Heart right ventricle (tissue), 16 donors: ENCODE measurements around the gene SPTBN4. TPM values are rescaled to one million over a fixed set of nuclear protein-coding genes. Genes with fewer than 3 reads are reported as not detected.

Source experiments
- ATAC-seq, 8 donors: fragments of 200-7000 bp; cut with Tn5 transposase; one replicate each; pipeline ENCODE4 v1.9.1; 2020; ENCODE audit warnings: mild to moderate bottlenecking in 8 of 8, moderate library complexity in 8 of 8, moderate number of reproducible peaks in 1 of 8
- DNase-seq, 2 donors: peaks; one replicate each; pipeline ENCODE4 v3.0.0-alpha.2; 2020
- H3K27ac ChIP-seq, 10 donors: fragments of 200-600 bp; sonication (generic) in 2 of 10; one replicate each; pipeline versions ENCODE4 v1.5.0 to v1.8.0; 2020 to 2022; ENCODE audit warnings: mild to moderate bottlenecking in 3 of 10
- H3K27me3 ChIP-seq, 7 donors: fragments of 200-600 bp; one replicate each; pipeline ENCODE4 v1.8.0; 2021 to 2022; ENCODE audit warnings: mild to moderate bottlenecking in 2 of 7
- H3K36me3 ChIP-seq, 9 donors: fragments of 200-600 bp; sonication (generic) in 1 of 9; one replicate each; pipeline versions ENCODE4 v1.5.0 to v1.8.0; 2020 to 2022; ENCODE audit warnings: mild to moderate bottlenecking in 2 of 9
- H3K4me1 ChIP-seq, 9 donors: fragments of 200-600 bp; sonication (generic) in 1 of 9; one replicate each; pipeline versions ENCODE4 v1.5.0 to v1.8.0; 2020 to 2022; ENCODE audit warnings: mild to moderate bottlenecking in 4 of 9
- H3K4me3 ChIP-seq, 10 donors: fragments of 200-600 bp; sonication (generic) in 2 of 10; one replicate each; pipeline versions ENCODE4 v1.5.0 to v1.8.0; 2020 to 2022; ENCODE audit warnings: mild to moderate bottlenecking in 7 of 10, moderate library complexity in 2 of 10
- H3K9me3 ChIP-seq, 11 donors: fragments of 200-600 bp in 10 of 11; sonication (generic) in 2 of 11; one replicate each; pipeline versions ENCODE4 v1.5.0 to v1.8.0; 2013 to 2022; ENCODE audit warnings: mild to moderate bottlenecking in 2 of 11, control low read depth in 1 of 11, moderate library complexity in 1 of 11
- CTCF ChIP-seq, 9 donors: fragments of 200-600 bp; sonication (generic) in 2 of 9; IDR thresholded peaks; one replicate each; pipeline versions ENCODE4 v1.5.0 to v1.8.0; 2021 to 2022; ENCODE audit warnings: antibody characterized with exemption in 9 of 9, mild to moderate bottlenecking in 5 of 9, moderate library complexity in 1 of 9
- WGBS, 2 donors: extraction: QIAGEN DNeasy Blood & Tissue Kit; methylation state at CpG; one replicate each; pipeline ENCODE4 v1.1.7; 2013; ENCODE audit warnings: inconsistent platforms in 1 of 2; 5-methylcytosine and 5-hydroxymethylcytosine counted together
- intact Hi-C, 10 donors: fragments of 100-400 bp; cut with DNase I; formaldehyde crosslinking; loops; one replicate each; pipeline versions ENCODE4 v1.11.1 to v1.14.2; 2022
- polyA plus RNA-seq, 2 donors: library from polyadenylated mRNA; stranded (reverse); fragments of 200-250 nt; gene quantifications; one replicate each; pipeline ENCODE4 v1.2.3, GENCODE V29; 2013
- total RNA-seq, 10 donors: library from RNA; stranded (reverse); fragmentation: NEBNext Ultra II Directional in 3 of 10; extraction: Animal tissue kit (Norgen Biotek cat#: 25700) in 3 of 10; gene quantifications; one replicate each; pipeline versions ENCODE4 v1.2.1 to v1.2.4, GENCODE V29; 2021 to 2023
- donor health status: Arrhythmogenic right ventricular cardiomyopathy.
- donor health status: ischemic (EF 13 %, LVEDD 7.1; RV severe dilation, severe dysfunction).
- donor health status: healthy with polysubstance abuse.
- donor health status: DM: no; HTN: yes; CAD: no.
- donor health status: DM: no; HTN: no; CAD: no.
- donor health status: ischemic (EF 25% LVEDD 6.9; RV normal size, moderate dysfunction).
- donor health status: ischemic (EF 25% LVEDD 5.7; RV mildly dilated, moderate dysfunction).
- donor health status: healthy.
- donor health status: DM: yes; HTN: yes; CAD: no.
- donor health status: Ischemic cardiomyopathy.
- donor health status: ischemic (EF 35%, LVEDD 5.7; RV mildly dilated, moderate dysfunction).
- donor health status: nonischemic (EF 11% LVEDD 7.7; RV severe dilation, severe dysfunction).
- donor health status: DM: yes; HTN: yes; CAD: no.
- donor health status: PGD.
- donor health status: ischemic (EF 29% LVEDD 5.4; RV normal size, mild dysfunction).
- donor health status: nonischemic (EF 23%, LVEDD 6.1; RV moderate dilation, normal function).

SPTBN4 gene
- total and polyA plus RNA-seq, 12 donors = 3.0 to 13.8 (median 4.9) TPM

GRCh38 chr19:40575326-40575725 is 108.5 kb downstream of the SPTBN4 start:
- H3K36me3 ChIP-seq = peaks cover 0 to 22% (median 0%) of the 10 kb centered on the region in 9 donors
- 66 to 70% methylated on average over 18 of the region's 18 CpGs for WGBS, 2 donors
- H3K27me3 ChIP-seq = no peaks in the 10 kb centered on the region
- H3K9me3 ChIP-seq = no peaks in the 10 kb centered on the region
- H3K4me1 ChIP-seq = peaks cover 0 to 33% (median 13%) of the 10 kb centered on the region in 9 donors
- ATAC-seq (no peak), DNase-seq (no peak)
- intact Hi-C loops = loop anchor here in 1 of 10 donors (5.0 kb wide), 1 partner anchor 33 kb away; no protein-coding TSS in a partner anchor
- no peak overlapping the region for H3K4me3 ChIP-seq
- no peak overlapping the region for H3K27ac ChIP-seq
- TF ChIP-seq CTCF (IDR thresholded peaks at IDR 0.05) = no peak

DNA sequence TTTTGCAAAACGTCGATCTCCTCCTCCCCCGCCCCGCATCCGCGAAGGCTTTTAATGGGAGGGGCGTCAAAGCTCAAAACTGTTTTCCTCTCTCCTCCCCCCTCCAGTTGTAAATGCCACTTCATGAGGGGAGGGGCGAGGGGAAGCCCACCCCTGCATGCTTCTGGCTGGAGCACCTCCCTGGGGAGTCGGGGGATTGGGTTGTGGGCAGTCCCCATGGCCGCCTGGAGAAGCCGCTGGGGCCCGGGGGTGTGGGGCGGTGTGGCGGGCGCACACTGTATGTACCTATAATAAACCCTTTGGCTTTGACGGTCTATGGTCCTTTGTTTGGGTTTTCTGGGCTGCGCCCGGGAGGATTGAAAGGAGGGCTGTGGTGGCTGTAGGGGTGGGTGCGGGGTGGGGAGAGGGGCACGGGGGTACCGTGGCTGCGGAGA is 109.4 kb downstream of the SPTBN4 start:
- DNase-seq = no peak
- no peaks in the 10 kb centered on the region for H3K9me3 ChIP-seq
- peaks cover 0 to 38% (median 13%) of the 10 kb centered on the region in 9 donors for H3K4me1 ChIP-seq
- H3K36me3 ChIP-seq = peaks cover 0 to 30% (median 3%) of the 10 kb centered on the region in 9 donors
- H3K27me3 ChIP-seq = no peaks in the 10 kb centered on the region
- WGBS, 2 donors = 1 to 3% methylated on average over 22 of the region's 22 CpGs
- peak overlapping the region in 8 of 10 donors; percentile 62 to 93 (median 85) for H3K27ac ChIP-seq
- no peak for TF ChIP-seq CTCF (IDR thresholded peaks at IDR 0.05)
- intact Hi-C loops = loop anchor here in 1 of 10 donors (5.0 kb wide), 1 partner anchor 34 kb away; no protein-coding TSS in a partner anchor
- peak; percentile 1 to 26 (median 12) for ATAC-seq
- peak overlapping the region; percentile 23 to 85 (median 74) for H3K4me3 ChIP-seq

GRCh38 chr19:40576585-40577451 is 110.0 kb downstream of the SPTBN4 start, which contains the start of gene SHKBP1:
Gene SHKBP1, plus strand, starts transcription at chr19:40576873. Its CDS starts 27 bp downstream, at chr19:40576900.
- peak; percentile 97 to 99 (median 99) for ATAC-seq
- intact Hi-C loops = loop anchor here in 1 of 10 donors (5.0 kb wide), 1 partner anchor 35 kb away; no protein-coding TSS in a partner anchor
- DNase-seq = peak; percentile 96
- peak within 1 kb of the TSS; percentile 23 to 85 (median 74) for H3K4me3 ChIP-seq
- no peaks in the 10 kb centered on the region for H3K9me3 ChIP-seq
- peaks cover 0 to 37% (median 10%) of the 10 kb centered on the region in 9 donors for H3K36me3 ChIP-seq
- TF ChIP-seq CTCF (IDR thresholded peaks at IDR 0.05) = no peak
- H3K27me3 ChIP-seq = no peaks in the 10 kb centered on the region
- peaks cover 0 to 38% (median 13%) of the 10 kb centered on the region in 9 donors for H3K4me1 ChIP-seq
- 1% methylated on average over 49 to 54 of the region's 55 CpGs for WGBS, 2 donors
- peak within 1 kb of the TSS in 9 of 10 donors; percentile 62 to 93 (median 85) for H3K27ac ChIP-seq

DNA sequence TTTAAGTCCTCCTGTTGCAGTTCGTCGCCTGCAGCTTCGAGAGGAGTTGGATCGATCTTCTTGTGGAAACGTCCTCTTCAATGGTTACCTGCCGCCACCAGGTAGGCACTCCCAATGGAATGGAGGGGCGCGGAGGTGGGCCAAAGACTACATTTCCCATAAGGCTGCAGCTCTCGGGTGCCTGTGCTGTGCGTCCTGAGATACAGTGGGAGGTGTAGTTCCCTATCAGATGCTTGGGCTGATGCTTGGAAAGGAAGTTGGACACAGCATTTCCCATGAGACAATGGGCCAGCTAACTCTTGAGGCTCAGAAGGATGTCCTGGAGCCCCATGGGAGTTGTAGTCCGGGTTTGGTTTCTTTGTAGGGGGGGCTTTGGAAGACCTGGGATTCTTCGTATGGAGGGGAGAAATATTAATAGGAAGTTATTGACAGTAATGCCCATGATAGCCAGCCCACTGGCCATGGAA is 111.7 kb downstream of the SPTBN4 start:
- no peak overlapping the region for H3K4me3 ChIP-seq

More for the DNA sequence above, 111.7 kb downstream of the SPTBN4 start:
- DNase-seq (peak in 1 of 2 donors; percentile 47), ATAC-seq (peak in 3 of 8 donors; percentile 17 to 35 (median 23))
- Histone ChIP-seq H3K36me3 (peaks cover 0 to 53% (median 16%) of the 10 kb centered on the region in 9 donors), H3K9me3 (no peaks in the 10 kb centered on the region), H3K27ac (peak overlapping the region in 1 of 10 donors; percentile 6), H3K27me3 (no peaks in the 10 kb centered on the region), H3K4me1 (peaks cover 0 to 38% (median 13%) of the 10 kb centered on the region in 9 donors)
- no peak for TF ChIP-seq CTCF (IDR thresholded peaks at IDR 0.05)
- 67 to 71% methylated on average over 12 of the region's 12 CpGs for WGBS, 2 donors
- intact Hi-C loops = loop anchor here in 1 of 10 donors (5.0 kb wide), 1 partner anchor 36 kb away; no protein-coding TSS in a partner anchor
